Stimulated activated CD8-positive, alpha-beta memory T cell treated with anti-CD3 and anti-CD28 coated beads, Interleukin-4, amount 100 ng/mL, for 48 hours (primary cell): ENCODE measurements around the gene BACH2.
A peak's percentile ranks its signal among the peaks of the same experiment; 100 is the strongest.
"Not testable (repeated sequence)": the region's sequence is repeated elsewhere in the genome, so short reads cannot be mapped to it uniquely, and the experiment has no call there.

ENCODE experiments used
- DNase-seq: peaks from one replicate; pipeline ENCODE4 v3.0.0-alpha.2; 2020

BACH2 gene

GRCh38 chr6:90087106-90087833 is 209.4 kb downstream of the BACH2 start:
- no peak for DNase-seq

DNA sequence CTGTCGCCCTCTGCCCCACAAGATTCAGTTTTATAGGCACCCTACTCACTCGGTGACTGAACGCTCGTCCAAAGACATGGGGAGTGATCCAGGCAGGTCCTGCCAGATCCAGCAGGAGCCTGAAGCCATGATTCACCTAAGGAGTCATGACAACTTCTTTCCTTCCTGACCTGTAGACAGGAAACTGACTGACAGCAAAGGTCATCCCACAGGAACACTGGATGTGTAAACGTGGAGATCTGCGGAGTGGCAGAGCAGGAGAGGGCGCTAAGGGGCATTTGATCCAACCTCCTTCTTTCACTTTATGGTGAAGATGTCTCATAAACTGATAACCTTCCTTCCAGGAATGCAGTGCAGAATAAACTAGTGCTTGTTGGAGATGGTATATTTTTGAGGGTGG is 210.1 kb downstream of the BACH2 start:
- no peak for DNase-seq

GRCh38 chr6:90083891-90084290 is 212.8 kb downstream of the BACH2 start:
- DNase-seq, result no peak

DNA sequence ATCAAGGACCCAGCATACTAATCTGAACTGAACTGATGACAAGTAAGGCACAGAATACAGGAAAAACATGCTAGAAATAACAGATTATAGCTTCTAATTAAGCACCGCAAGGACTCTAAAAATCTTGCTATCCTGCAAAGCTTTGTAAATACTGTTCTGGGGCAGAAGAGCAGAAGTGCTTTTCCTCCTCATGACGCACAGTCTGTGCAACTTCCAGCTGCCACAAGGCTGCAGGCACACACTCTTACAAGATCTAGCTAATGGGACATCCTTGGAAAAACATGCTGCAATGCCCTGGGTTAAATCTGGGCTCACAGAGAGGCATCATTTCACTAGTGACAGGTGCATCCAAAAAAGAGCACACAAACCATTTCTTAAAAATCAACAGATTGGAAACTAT is 213.8 kb downstream of the BACH2 start:
- no peak for DNase-seq

- peak; percentile 84 for DNase-seq
These were observed 215.7 kb downstream of the BACH2 start for GRCh38 chr6:90080876-90081481.

- peak; percentile 70 for DNase-seq
These were observed 216.8 kb downstream of the BACH2 start for GRCh38 chr6:90079560-90080490.

DNA sequence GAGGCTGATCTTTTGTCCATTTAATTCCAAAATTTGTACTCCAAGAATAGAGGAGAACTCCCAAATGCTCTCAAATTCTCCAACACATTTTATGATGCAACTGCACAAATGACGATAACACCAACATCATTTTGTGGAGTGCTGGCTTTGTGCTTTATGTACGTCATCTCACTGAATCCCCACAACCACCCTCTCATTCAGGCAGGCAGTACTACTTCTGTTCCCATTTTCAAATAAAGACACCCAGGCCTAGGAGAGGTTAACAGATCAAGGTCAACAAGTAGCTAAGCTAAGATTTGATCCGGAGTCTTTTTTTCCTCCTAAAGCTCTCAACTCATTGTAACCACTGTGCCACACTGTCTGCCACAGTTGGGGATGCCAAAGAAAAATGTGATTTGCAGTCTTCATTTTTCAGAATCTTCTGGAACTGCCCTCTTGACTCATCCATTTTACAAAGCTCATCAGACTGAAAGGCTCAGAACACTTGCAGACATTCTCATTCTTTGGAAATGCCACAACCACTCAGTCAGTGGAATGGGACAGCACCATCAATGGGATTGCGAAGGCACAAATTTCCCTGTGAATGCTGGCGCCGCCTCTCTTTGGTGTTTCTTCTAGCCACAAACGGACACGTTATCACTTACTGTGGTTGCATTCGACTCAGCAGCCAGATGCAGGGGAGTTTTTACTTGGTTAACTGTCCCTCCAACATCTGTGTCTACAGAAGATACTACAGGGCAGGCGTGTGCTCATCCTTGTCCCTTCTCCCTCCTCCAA is 217.9 kb downstream of the BACH2 start:
- peak; percentile 82 for DNase-seq

GRCh38 chr6:90076511-90077415 is 219.9 kb downstream of the BACH2 start:
- no peak for DNase-seq

GRCh38 chr6:90074161-90074850 is 222.3 kb downstream of the BACH2 start:
- no peak for DNase-seq

DNA sequence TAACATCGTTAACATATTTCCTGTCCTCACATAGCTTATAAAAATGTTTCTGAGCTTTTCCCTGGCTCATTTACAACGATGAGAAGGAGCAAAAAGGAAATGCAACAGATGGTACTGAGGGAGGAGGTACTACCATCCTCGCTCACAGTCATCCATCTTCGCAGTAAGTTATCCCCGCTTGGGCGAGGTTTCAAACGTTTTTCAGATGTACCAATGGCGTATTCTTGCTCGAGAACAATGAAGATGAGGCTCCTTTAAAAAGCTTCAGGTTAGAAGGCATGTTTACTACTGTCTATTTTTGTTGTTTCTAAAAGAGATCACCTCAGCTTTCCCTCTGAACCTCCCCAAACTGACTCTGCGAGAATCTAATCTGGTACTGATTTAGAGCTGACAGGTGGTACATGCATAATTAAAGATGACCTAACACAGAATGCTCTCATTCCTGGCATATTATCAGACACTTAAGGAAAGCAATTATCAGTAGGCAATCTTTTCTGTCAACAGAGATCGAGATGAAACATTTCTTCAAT is 223.6 kb downstream of the BACH2 start:
- DNase-seq, result no peak

GRCh38 chr6:90072501-90072900 is 224.1 kb downstream of the BACH2 start:
- DNase-seq, result no peak

DNA sequence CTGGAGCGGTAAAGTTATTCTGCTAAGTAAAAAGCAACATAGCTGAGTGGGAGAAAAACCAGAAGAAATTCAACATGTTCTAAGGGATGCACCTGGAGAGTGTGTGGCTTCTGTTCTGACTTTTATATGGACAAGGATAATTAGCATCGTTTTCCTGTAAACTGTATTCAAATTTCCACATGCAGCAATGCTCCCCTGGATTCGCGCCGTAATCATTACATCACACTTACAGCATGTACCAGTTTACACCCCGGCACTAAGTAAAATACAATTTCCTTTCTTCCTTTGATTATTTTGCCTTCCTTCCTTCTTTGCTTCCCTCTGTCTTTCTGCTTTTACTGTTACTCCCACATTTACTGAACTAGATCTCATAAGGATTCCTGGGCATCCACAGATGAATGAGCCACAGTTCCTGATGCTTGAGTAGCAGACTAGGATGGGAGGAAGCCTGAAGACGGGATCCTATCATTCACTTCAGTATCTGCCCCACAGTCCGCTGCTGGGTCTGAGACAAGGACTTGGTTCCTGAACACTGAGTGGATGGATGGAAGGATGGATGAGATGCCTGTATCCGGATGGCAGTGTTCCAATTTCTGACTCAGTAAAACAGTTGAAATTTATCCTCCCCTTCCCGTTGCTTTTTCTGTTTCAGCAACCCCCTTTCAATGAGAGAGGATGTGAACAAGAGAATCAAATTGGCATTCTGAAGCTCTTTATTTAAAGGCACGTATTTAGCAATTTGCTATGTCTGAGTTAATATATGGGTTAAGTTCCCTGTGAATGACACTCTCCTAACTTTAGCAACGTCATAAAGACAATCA is 227.7 kb downstream of the BACH2 start:
- no peak for DNase-seq

- peak; percentile 59 for DNase-seq
These were observed 228.4 kb downstream of the BACH2 start for GRCh38 chr6:90068264-90068663.

DNA sequence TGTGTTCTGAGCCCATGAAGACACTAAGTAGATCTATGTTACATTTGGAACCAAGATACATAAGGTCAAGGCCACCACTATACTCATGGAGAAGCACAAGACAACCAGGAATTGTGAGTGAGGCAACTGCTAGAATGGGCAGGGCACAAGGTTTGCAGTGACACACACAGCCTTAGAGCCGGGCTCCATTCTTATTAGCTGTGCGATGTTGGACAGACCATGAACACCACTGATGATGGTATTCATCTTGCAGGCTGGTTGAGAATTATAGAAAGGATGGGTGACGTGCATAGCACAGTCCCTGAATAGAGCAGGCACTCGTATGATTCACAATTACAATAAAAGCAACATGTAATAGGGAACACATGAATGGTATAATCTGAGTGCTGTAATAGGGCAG is 229.9 kb downstream of the BACH2 start:
- no peak for DNase-seq

- no peak for DNase-seq
These were observed 231.5 kb downstream of the BACH2 start for GRCh38 chr6:90065173-90065572.

- no peak for DNase-seq
These were observed 234.0 kb downstream of the BACH2 start for GRCh38 chr6:90062667-90063066.

DNA sequence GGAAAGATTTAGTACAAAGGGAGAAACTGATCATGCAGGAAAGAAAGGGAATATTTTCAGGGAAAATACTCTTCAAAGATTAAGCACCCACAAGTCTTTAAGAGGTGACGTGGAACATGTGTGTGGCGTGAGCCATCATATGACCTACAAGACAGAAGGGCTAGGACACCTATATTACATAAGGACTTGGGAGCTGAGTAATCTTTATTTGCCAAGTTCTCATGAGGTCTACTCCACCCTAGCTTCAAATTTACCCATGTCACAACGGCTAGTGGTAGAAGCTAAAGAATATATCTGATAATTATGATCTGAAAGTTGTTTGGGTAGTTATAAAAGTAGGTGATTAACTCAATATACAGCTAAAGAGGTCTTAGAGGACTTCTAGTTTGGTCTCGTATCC is 234.6 kb downstream of the BACH2 start:
- DNase-seq, result no peak

DNA sequence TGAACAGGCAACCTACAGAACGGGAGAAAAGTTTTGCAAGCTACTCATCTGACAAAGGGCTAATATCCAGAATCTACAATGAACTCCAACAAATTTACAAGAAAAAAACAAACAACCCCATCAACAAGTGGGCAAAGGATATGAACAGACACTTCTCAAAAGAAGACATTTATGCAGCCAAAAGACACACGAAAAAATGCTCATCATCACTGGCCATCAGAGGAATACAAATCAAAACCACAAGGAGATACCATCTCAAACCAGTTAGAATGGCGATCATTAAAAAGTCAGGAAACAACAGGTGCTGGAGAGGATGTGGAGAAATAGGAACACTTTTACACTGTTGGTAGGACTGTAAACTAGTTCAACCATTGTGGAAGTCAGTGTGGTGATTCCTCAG is 237.5 kb downstream of the BACH2 start:
- DNase-seq, result not testable (repeated sequence)

DNA sequence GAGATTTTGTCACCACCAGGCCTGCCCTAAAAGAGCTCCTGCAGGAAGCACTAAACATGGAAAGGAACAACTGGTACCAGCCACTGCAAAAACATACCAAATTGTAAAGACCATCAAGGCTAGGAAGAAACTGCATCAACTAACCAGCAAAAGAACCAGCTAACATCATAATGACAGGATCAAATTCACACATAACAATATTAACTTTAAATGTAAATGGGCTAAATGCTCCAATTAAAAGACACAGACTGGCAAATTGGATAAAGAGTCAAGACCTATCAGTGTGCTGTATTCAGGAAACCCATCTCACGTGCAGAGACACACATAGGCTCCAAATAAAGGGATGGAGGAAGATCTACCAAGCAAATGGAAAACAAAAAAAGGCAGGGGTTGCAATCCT is 240.7 kb downstream of the BACH2 start:
- not testable (repeated sequence) for DNase-seq

DNA sequence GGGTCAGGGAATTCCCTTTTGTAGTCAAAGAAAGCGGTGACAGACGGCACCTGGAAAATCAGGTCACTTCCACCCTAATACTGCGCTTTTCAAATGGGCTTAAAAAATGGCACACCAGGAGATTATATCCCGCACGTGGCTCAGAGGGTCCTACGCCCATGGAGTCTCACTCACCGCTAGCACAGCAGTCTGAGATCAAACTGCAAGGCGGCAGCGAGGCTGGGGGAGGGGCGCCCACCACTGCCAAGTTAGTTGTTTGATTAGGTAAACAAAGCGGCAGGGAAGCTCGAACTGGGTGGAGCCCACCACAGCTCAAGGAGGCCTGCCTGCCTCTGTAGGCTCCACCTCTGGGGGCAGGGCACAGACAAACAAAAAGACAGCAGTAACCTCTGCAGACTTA is 242.4 kb downstream of the BACH2 start:
- DNase-seq, result not testable (repeated sequence)
